Esophagus squamous epithelium (tissue), 4 donors: Measurements from ENCODE around the gene GPRC5C.

ENCODE experiments used
- POLR2A ChIP-seq, 4 donors: fragments of 450-650 bp; IDR thresholded peaks; one replicate each; pipeline ENCODE4 v1.6.1; 2017; ENCODE audit warnings: antibody characterized with exemption in 4 of 4, mild to moderate bottlenecking in 4 of 4, moderate library complexity in 3 of 4
- TF ChIP-seq, protein P1 (sequence below), 6 experiments: fragments of 450-650 bp in 4 of 6; fragments of 200-600 bp in 2 of 6; sonication (generic) in 2 of 6; IDR thresholded peaks; one replicate each; pipeline ENCODE4 v1.5.1; 2016 to 2019; ENCODE audit warnings: antibody characterized with exemption in 6 of 6, mild to moderate bottlenecking in 4 of 6, moderate library complexity in 4 of 6

DNA sequence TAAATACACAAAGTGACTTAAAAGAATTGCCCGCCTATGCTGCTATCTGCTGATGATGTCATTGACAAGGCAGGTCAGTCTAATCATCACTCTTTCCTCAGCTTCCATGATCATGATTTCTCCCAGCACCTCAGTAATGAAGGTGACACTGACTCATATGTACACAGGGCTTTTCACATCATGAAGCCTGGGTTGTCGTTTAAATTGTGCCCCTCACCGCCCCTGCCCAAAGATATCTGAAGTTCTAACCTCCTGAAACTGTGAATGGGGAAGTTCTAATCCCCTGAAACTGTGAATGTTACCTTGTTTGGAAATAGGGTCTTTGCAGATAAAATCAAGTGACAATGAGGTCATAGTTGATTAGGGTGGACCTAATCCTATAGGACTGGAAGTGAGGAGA, 17.4 kb upstream of the GPRC5C start:
- TF ChIP-seq, protein P1, sequence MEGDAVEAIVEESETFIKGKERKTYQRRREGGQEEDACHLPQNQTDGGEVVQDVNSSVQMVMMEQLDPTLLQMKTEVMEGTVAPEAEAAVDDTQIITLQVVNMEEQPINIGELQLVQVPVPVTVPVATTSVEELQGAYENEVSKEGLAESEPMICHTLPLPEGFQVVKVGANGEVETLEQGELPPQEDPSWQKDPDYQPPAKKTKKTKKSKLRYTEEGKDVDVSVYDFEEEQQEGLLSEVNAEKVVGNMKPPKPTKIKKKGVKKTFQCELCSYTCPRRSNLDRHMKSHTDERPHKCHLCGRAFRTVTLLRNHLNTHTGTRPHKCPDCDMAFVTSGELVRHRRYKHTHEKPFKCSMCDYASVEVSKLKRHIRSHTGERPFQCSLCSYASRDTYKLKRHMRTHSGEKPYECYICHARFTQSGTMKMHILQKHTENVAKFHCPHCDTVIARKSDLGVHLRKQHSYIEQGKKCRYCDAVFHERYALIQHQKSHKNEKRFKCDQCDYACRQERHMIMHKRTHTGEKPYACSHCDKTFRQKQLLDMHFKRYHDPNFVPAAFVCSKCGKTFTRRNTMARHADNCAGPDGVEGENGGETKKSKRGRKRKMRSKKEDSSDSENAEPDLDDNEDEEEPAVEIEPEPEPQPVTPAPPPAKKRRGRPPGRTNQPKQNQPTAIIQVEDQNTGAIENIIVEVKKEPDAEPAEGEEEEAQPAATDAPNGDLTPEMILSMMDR (IDR thresholded peaks at IDR 0.05): no peak
- TF ChIP-seq POLR2A (IDR thresholded peaks at IDR 0.05): no peak
